ENCODE measurements around the gene CNOT11. TPM values are rescaled to one million over a fixed set of nuclear protein-coding genes. Genes with fewer than 3 reads are reported as not detected.
A peak's percentile ranks its signal among the peaks of the same experiment; 100 is the strongest.

The CNOT11 gene
- total and polyA plus RNA-seq, 2 of the 13 experiments (the other 11 are each of a cell fraction or from before 2014, with no cell fraction given), result 114 to 209 TPM

- no peak for TF ChIP-seq ZHX2 (IDR thresholded peaks at IDR 0.05; ENCODE audit: low read depth)
- no peak for TF ChIP-seq ZHX2 (CRISPR knock-in tag; IDR thresholded peaks at IDR 0.05; ENCODE audit: borderline replicate concordance)
- TF ChIP-seq ZNF432 (CRISPR knock-in tag; IDR thresholded peaks at IDR 0.05; ENCODE audit: borderline replicate concordance), result no peak
- peak; percentile 43 for TF ChIP-seq FOSL2 (CRISPR knock-in tag; IDR thresholded peaks at IDR 0.05)
- no peak for TF ChIP-seq MBNL3 (CRISPR knock-in tag; conservative IDR thresholded peaks at IDR 0.05)
- TF ChIP-seq ZNF784 (CRISPR knock-in tag; IDR thresholded peaks at IDR 0.05; ENCODE audit: borderline replicate concordance), result peak; percentile 56; the same call in 1 of the 2 replicates
- TF ChIP-seq MAZ (IDR thresholded peaks at IDR 0.05; ENCODE audit: borderline replicate concordance, low read depth, low read length), result no peak
- no peak for TF ChIP-seq MAZ (CRISPR knock-in tag; IDR thresholded peaks at IDR 0.05; ENCODE audit: low read depth)
- TF ChIP-seq ZMYM4 (CRISPR knock-in tag; IDR thresholded peaks at IDR 0.05), result 0 out of 2 replicates have a peak, but pooled peaks have one; percentile 21
- TF ChIP-seq ZGPAT (CRISPR knock-in tag; IDR thresholded peaks at IDR 0.05), result 0 out of 2 replicates have a peak, but pooled peaks have one; percentile 41
- TF ChIP-seq ZMAT5 (CRISPR knock-in tag; IDR thresholded peaks at IDR 0.05; ENCODE audit: borderline replicate concordance, low read depth), result no peak
- peak; percentile 59; the same call in 1 of the 2 replicates for TF ChIP-seq ZNF205 (CRISPR knock-in tag; IDR thresholded peaks at IDR 0.05)
- TF ChIP-seq ZNF792 (CRISPR knock-in tag; IDR thresholded peaks at IDR 0.05), result 0 out of 2 replicates have a peak, but pooled peaks have one; percentile 38
- peak; percentile 63 for TF ChIP-seq HDAC2 (CRISPR knock-in tag; IDR thresholded peaks at IDR 0.05)
- TF ChIP-seq ZNF569 (CRISPR knock-in tag; IDR thresholded peaks at IDR 0.05; ENCODE audit: borderline replicate concordance), result no peak
- TF ChIP-seq ZNF776 (CRISPR knock-in tag; IDR thresholded peaks at IDR 0.05), result no peak
- TF ChIP-seq GATAD2A (CRISPR knock-in tag; IDR thresholded peaks at IDR 0.05), result peak; percentile 37; the same call in 1 of the 2 replicates
- no peak for TF ChIP-seq FLYWCH1 (CRISPR knock-in tag; IDR thresholded peaks at IDR 0.05)
- peak; percentile 53; the same call in 1 of the 2 replicates for TF ChIP-seq HNF1B (CRISPR knock-in tag; IDR thresholded peaks at IDR 0.05)
- no peak for TF ChIP-seq ZKSCAN5 (CRISPR knock-in tag; IDR thresholded peaks at IDR 0.05)
Measured at GRCh38 chr2:101230541-101231001, 22.1 kb upstream of the CNOT11 start (continued).

All from HepG2 (cell line).